Stimulated activated CD8-positive, alpha-beta memory T cell treated with anti-CD3 and anti-CD28 coated beads, Interleukin-12 subunit alpha, Interleukin-12 subunit beta, amount 100 ng/mL, for 24 hours (primary cell): ENCODE measurements around the gene RASGRF2.
"Not testable (repeated sequence)": the region's sequence is repeated elsewhere in the genome, so short reads cannot be mapped to it uniquely, and the experiment has no call there.

Source experiments
- DNase-seq: peaks from one replicate; pipeline ENCODE4 v3.0.0-alpha.2; 2020; ENCODE audit errors: extremely low read depth

Gene RASGRF2

GRCh38 chr5:80982093-80982492 lies 21.9 kb downstream of the RASGRF2 start:
- DNase-seq: no peak

DNA sequence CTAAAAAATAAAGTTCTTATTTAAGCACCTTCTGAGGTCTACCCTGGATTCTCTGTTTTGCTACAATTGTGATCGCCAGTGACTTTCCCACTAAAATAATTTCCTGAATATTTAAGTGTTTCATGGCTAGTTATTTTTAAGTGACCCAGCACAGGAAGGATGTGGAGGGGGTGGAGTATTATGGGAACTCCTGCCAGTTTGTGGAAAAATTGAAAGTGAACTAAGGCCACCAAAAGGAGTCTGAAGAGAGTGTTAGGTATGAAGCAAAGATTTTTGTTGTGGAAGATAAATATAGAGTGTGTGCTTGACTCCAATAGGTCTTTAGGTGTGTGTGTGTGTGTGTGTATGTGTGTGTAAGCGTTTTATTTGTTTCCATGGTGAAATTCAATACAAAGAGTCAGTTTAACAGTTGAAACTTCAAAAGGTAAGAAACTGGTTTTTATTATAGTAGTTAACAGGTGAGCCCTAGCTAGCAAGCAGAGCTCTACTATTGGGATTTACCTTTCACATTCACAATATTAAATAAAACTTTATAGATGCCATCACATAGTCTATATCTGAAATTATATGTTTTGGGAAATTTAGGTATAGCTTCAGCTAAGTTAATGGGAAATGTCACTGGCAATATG lies 25.6 kb downstream of the RASGRF2 start:
- DNase-seq: no peak

DNA sequence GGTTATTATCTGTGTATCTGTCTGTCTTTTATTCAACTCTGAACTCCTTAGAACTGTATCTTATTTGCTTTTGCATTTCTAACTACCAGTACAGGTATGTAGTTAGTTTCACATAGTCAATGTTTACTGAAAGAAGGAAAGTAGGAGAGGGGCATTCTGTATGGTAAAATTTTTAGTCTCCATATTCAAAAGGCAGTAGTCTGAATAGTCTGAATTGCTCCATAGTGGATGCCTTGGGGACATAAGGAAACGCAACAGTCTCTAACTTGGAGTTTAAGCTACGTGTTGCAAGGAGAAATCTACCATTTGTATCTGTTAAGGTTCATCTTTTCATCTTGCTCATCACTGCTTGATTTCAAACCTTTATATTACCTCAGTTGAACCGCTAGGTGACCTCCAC lies 26.2 kb downstream of the RASGRF2 start:
- no peak for DNase-seq

GRCh38 chr5:80987078-80987766 lies 27.1 kb downstream of the RASGRF2 start:
- no peak for DNase-seq

GRCh38 chr5:80988419-80988935 lies 28.3 kb downstream of the RASGRF2 start:
- no peak for DNase-seq

- DNase-seq: no peak
Measured at GRCh38 chr5:80989883-80990282, 29.7 kb downstream of the RASGRF2 start.

DNA sequence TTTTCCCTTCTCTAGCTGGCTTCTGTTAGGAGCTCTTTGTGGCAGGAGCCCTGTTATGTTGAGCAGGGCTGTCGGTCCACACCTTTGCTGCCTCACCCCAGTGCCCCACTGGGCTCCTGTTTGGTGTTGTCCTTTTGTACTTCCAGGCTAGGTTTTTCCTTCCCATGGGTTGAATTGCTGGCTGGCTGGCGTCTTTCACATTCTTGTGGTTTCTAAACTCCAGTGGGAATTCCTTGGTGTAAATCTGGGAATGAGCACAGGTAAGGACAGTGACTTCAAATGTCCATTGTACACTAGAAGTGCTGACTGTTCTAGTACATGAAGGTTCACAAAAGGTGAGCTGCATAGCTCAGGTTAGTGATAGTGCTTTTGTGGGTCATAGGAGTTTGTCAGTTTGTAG lies 30.4 kb downstream of the RASGRF2 start:
- no peak for DNase-seq

DNA sequence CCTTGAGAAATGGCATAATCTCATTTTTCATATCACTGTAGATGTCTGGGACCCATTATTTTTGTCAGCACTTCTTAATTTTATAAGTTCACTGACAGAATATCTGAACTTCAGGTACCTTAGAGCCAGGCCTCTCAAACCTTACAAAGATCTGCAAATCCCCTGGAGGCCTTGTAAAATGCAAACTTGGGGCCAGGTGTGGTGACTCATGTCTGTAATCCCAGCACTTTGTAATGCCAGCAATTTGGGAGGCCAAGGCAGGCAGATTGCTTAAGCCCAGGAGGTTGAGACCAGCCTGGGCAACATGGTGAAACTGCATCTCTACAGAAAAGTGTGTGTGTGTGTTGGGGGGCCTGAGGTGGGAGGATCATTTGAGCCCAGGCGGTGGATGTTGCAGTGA lies 30.8 kb downstream of the RASGRF2 start:
- no peak for DNase-seq

DNA sequence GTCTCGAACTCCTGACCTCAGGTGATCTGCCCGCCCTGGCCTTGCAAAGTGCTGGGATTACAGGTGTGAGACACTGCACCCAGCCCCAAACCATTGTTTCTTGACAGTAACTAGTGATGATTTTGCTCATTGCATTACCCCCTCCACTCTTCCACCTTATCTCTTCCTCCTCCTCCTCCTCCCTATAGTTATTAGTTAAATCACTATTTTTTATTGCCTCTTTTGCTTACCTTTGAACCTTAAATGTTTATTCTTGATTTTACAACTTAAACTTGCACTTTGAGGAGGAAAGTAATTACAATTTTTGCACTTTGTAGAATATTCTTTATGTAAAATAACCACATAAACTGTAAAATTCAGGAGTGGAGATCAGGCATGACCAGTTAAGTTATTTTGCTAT lies 35.7 kb downstream of the RASGRF2 start:
- DNase-seq: no peak

GRCh38 chr5:80998590-80998979 lies 38.4 kb downstream of the RASGRF2 start:
- no peak for DNase-seq

DNA sequence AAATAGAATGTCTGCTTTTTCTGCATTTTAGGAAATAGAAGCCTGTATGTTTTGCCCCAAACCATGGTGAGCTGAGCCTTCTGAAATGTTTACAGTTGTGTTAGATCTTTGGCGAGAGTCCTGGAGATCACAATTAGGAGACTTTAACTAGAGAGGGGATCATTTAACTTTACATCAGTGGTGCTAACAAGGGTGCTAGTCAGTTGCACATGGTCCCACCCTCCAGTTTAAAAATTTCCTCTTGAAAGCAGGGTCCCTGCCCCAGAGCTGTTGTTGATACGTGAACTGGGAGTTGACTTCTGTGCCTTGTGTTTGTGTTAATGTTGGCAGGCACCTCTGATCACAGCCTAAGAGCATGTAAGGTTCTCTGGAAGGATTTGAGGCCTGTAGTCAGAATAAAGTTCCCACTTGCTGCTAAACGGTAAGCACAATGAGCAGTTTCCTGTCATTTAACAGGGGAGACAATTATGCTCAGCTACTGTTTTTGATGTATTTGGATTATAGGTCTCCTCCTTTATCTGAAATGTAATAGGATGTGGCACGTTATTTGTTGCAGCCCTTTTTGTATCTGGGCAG lies 43.7 kb downstream of the RASGRF2 start:
- no peak for DNase-seq

DNA sequence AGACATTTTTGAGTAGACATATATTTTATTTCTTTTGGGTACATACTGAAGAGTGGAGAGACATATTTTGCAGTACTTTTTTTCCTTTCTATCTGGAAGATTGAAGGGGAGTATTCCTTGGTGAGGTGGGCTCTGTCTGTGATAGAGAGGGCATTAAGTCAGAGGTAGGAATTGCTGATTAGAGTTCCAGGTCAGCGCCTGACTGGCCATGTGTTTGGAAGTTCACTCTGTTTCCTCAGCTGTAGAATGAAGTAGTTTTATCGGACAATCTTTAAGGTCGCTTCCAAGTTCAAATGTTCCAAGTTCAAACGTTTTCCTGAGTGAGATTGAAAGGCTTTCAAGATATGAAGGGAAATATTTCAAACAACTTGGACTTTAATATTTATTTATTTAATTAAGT lies 45.5 kb downstream of the RASGRF2 start:
- DNase-seq: no peak

GRCh38 chr5:81006231-81006630 lies 46.1 kb downstream of the RASGRF2 start:
- no peak for DNase-seq

- no peak for DNase-seq
Measured at GRCh38 chr5:81006947-81007636, 46.9 kb downstream of the RASGRF2 start.

DNA sequence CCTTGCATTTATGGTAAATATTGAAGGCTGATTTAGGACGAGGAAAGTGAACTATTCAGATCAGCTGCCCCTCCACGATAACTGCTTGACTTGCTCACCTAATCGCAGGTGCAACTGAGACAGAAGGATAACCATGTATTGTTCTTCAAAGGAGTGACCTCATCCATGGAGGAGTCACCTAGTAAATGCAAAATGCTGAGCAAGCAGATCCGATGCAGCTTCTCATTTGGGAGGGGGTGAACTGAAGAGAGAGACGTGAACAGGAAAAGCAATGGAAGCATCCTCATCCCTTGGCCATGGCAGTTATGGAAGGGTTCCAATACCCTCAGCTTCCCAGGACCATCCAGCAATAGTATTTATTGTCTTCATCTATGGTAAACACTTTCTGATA lies 47.5 kb downstream of the RASGRF2 start:
- no peak for DNase-seq

DNA sequence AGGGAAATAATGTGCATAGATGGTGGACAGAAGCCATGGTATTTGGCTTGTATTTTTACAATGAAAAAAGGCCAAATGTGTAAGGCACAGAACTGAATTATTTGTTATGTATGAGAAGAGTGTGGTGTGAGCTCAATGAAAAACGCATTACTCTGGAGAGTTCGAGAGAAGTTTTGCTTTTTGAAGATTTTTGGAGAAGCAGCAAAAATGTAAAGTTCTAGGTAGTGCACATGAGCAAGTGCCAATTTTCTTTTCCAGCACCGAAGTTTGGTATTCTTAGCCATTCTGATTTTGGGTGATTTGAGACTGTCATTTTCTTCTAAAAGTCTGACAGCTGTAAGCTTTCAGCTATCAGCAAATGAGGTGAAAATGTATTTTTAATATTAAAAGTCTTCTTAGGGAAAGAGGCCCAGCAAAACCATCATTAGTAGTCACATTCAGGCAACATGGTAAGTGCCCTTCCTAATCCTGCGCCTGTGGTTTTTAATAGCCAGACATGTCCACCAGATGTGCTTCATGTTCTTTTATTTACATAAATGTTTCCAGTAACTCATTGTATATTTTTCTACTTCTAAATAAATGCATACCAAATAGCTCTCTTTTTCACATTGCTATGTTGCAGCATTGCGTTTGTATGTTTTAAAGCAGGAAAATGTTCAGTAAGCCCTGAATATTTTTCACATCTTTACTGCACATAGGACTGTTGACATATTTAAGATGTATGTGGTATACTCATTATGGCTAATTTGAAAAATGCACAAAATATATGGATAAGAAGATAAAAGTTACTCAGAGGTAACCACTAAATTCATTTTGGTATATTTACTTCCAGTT lies 50.4 kb downstream of the RASGRF2 start:
- no peak for DNase-seq

- DNase-seq: no peak
Measured at GRCh38 chr5:81014348-81014747, 54.2 kb downstream of the RASGRF2 start.

DNA sequence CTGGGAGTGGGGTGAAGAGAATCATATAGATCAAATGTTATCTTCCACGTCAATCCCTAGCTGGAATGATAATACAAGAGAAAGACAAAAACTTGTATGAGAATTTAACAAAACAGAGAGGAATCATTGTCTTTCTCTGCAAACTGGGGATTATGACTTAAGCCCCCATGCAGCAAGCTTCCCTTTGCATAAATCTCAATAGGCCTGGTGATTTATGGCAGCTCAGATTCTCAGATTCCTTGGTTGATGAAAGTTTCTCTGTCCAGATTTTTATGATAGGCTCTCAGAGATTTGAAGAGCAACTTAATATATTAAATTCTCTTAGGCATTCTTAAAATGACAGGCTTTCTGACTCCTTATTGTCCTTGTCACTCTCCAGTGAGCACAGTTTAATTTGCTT lies 56.0 kb downstream of the RASGRF2 start:
- DNase-seq: no peak

DNA sequence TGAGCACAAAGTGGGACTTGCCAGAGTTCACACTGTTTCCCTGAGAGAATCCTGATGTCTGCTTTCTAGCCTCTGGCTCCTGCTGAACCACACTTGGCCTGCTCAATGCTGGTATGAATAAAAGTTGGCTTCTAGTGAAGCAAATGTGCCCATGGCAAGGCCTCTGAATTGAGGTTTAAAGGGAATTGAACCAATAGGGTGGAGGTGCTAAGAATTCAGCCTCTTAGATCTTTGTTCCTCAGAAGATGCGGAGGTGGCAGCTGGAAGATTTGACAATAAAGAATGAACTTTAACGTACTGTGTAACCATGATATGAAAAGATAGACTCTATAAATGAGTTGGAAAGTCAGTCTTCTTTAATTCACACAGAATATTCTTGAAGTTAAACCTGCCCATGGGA lies 57.2 kb downstream of the RASGRF2 start:
- no peak for DNase-seq

- not testable (repeated sequence) for DNase-seq
Measured at GRCh38 chr5:81018608-81019007, 58.4 kb downstream of the RASGRF2 start.

DNA sequence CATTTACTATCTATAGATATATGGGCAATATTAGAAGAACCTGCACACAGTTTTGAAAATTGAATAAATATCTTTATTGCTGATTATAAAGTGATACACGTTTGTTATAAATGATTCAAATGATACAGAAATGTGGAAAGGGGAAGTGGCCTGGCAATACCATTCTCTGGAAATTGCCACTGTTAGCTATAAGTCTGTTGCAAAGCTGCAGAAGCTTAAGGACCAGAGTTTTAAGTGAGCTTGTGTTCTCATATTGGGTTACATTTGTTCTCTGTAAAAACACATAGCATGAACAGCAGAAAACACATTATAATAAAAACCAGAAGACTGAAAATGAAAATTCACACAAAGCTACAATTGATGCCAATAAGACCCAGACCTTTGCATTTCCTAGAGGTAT lies 59.6 kb downstream of the RASGRF2 start:
- DNase-seq: no peak
